Measurements from ENCODE around the gene ARHGAP6.

GRCh38 chrX:11461201-11462001 is 204.3 kb downstream of the ARHGAP6 start:
- TF ChIP-seq POLR2A (IDR thresholded peaks at IDR 0.05) (no peak), CTCF (IDR thresholded peaks at IDR 0.05) (no peak)

Measured in ovary (tissue), 3 donors.